ENCODE data around the gene STON2.
"Not testable (repeated sequence)": the region's sequence is repeated elsewhere in the genome, so short reads cannot be mapped to it uniquely, and the experiment has no call there.

Gene STON2

DNA sequence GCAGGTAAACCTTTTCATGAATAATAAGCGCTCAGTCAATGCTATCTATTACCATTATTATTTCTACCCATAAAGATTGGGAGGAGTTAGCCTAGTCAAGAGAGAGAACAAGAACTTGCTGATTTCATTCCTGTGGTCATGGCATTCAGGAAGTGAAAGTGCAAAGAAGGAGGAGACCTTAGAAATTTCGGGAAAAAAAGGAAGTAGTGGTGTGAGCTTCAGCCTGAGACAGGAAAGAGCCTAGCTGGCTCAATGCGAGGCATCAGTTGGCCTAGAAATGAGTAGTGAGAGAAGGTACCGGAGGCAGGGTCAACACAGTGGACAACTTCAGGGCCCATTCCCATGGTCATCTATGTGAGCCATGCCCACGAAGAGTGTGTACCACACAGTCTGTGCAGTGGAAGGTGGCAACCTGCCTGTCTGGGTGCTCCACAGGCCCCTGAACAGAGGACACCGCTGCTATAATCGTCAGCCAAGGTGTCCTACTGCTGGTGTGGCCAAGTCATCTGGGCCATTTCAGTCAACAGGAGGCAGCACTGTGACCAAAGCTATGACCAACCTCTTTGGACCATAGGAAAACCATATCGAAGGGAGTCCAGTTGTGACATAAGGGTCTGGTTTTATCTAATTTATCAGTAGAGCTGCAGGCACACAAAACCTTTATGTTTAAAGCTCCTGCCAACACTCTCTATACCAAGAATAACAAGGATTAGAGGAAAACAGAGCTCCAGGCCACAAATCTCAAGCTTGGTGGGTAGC is 16.2 kb upstream of the STON2 start:
- DNase-seq: no peak

DNA sequence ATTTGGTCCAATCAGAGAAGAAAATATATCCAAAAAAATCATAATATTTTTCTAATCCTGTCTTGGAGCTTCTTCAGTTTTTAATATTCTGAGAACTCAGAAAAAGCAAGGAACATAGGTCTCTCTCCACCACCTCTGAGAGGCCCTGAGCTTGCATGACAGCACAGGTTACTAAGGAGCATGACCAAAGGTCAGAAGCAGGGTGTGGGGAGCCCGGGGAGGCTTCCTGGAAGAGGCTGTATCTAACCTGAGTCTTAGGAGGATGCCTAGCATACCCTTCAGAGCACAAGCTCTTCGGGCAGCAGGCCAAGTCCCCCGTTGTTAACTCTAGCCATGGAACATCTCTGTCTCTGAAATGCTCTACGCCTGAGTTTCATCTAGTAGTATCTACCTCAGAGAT is 15.7 kb upstream of the STON2 start:
- DNase-seq: no peak

DNA sequence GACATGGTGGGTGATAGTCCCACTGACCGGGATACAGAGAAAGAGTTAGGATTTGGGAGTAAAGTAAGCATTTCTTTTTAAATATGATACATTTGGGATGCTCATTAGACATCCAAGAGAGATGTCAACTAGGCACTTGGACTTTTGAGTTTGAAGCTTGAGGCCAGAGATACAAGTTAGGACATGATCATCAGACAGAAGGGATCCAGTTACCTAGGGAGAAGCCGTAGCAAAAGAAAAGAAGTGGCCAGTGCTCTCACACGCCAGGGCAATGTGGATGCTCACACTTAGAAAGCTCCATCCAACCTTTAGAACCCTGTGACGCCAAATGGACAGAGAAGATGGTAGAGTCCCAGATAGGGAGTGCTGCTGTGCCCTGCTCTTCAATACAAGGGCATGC is 14.0 kb upstream of the STON2 start:
- no peak for DNase-seq

DNA sequence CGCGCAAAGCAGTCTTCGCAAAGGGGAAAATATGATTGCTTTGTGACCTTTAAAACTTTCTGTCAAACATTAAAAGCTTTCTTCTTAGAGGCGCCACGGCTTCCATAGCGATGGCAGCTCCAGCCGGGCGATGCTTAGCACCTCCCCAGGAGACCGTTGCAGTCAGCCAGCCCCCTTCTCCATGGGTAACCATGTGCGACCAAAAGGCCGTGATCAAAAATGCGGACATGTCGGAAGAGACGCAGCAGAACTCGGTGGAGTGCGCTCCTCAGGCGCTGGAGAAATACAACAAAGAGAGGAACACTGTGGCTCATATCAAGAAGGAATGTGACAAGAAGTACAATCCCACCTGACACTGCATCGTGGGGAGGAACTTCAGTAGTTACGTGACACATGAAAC is 12.7 kb upstream of the STON2 start:
- DNase-seq: no peak

DNA sequence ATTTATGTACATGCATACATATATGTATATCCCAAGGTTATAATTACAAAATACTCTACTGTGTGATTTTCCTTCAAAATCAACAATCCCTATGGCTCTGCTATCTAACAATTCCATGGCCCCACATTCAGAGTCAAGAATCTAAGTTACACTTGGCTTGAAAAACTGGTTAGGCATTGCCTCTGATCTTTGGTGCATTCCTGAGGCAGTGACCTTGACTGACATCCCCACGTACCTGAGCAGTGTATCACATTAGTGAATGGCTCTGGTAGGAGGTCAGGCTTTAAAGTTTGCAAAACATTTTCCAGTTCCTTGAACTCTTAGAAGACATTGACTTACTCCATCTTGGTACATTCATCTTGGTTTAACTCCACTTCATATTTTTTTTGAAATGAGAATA is 8.5 kb upstream of the STON2 start:
- no peak for DNase-seq

DNA sequence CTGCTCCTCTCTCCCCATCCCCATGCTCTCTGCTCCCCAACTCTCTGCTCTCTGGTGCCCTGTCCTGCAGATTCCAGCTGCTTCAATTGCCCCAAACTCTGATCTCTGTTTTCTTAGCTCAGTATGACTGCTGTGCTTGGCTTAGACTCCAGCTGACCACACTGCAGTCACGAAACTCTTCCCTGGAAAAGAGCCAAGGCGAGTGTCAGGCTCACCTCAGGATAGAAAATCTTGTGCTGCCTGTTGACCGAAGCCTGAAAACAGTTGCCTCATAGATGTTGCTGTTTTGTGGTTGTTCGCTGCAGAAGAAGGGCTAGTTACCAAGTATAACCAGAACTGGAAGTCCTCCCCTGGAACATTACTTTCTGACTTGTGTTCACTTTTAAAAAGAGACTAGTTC is 6.7 kb upstream of the STON2 start:
- no peak for DNase-seq

DNA sequence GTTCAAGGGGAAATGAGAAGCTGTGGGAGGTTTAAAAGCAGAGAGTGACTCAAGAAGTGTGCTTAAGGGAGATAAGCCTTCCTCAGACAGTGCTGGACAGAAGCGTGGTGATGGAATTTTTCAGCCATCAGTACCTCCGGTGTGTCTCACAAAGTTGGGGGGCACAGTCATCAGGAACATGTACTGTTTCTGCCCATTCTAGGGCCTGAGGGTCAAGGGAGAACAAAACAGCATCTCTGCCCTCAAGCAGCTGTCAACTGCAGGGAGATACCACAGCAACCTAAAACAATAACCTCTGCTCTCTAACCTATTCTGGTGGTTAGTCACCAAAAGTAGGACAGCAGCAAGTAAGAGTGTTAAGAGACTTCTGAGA is 2.0 kb upstream of the STON2 start:
- DNase-seq: no peak

DNA sequence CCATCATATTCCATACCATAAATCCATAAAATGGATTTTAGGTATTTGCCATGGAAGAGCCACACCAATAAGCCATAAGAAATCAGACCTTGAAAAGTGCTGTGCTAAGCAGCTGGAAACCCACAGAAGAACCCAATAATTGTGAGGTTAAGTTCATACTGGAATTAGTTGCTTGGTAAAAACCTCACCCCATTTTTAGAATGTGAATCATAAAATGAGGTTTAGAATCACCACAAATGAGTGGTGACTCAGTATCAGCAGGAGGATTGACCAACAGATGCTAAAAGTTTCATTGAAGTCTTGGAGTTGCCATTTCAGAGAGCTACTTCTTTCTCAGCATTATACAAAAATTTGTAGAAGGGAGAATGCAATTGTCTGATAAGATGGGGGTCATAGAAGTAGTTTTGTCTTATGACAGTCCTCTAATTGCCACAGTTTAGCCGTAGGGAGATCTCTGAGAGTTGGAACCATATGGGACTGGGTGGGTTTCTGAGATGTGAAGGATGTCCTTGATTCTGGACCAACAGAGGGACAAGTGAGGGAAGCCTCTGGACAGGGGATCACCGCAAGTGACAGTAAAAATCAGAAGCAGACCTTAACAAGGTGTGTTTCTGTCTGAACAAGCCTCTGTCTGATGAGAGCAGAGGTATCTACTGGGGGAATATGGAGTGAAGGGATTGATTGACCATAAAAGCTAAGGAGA is 1.4 kb upstream of the STON2 start:
- DNase-seq: no peak

DNA sequence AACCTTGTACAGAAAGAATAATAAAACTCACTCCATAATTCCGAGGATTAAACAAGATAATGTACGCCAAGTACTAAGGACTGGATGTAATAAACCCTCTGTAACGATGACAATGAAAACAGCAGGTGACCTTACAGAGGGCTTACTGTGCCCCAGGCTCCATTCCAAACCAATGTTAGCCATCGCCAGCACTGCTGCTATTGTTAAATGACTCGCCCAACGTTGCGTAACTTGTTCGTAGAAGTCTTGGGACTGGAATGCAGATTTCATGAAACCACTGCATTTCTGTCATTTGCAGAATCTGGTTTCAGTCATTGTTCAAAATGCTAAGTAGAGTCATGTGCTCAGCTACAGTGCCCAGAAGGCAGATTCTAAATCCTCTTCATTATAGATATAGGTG is 728 bp upstream of the STON2 start:
- no peak for DNase-seq

DNA sequence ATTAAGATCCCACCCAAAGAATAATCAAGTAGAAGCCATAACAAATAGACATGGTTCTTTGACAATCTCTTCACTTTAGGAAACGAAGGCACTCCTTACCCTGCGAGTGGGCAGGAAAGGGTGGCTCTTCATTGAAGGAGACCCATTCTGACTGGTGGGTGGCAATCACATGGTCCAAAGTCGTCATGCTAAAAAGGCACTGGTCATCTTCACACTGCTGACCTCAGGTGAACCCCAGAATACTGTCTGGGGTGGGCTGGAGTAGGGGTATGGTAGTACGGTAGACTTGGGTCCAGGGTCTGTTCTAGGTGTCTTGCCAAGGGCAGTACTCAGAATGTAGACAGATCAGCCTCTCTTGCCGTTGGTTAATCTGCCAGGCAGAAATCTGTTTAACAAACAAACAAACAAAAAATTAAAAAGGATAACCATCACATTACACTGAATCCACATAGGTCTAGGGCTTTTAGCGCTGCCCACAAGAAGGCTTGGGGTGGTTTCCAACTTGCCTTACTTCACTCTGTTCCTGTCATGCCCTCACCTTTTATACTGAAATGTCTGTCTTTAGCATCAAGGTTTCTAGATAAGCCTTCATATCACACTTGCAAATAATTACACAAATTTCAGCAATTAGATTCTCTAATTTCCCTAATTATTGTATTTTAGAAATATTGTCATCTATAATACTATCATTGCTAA is 1.8 kb downstream of the STON2 start:
- no peak for DNase-seq

DNA sequence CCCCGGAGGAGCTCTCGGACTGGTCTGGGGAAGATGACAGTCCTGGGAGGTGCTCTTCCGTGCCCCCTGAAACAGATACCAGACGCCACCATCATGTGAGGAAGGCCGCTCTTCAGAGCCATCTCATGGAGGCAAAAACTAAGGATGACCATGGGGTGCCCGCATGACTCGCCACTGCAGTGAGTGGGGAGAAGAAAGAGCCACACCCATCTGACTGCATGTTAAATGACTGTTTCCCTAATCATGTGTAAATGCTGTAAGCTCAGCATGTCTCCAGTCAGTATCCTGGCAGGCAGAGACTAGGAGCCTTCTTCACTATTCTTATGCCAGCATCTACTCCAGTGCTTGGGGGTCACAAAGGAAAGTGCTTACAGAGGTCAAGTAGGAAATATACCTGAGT is 4.0 kb downstream of the STON2 start:
- DNase-seq: no peak

DNA sequence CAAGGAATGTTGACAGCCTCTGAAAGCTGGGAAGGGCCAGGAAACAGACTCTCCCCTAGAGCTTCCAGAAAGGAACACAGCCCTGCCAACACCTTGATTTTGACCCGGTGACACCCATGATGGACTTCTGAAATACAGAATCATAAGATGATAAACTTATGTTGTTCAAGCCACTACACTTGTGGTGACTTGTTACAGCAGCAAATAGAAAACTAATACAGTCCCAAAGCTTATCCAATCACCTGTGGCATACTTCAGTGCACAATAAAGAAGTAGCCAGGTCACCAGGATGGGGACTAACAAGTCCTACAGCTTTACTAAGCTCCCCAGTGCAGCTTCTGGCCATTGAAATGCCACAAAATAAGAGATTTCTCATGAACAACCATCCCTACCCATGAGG is 5.4 kb downstream of the STON2 start:
- no peak for DNase-seq

DNA sequence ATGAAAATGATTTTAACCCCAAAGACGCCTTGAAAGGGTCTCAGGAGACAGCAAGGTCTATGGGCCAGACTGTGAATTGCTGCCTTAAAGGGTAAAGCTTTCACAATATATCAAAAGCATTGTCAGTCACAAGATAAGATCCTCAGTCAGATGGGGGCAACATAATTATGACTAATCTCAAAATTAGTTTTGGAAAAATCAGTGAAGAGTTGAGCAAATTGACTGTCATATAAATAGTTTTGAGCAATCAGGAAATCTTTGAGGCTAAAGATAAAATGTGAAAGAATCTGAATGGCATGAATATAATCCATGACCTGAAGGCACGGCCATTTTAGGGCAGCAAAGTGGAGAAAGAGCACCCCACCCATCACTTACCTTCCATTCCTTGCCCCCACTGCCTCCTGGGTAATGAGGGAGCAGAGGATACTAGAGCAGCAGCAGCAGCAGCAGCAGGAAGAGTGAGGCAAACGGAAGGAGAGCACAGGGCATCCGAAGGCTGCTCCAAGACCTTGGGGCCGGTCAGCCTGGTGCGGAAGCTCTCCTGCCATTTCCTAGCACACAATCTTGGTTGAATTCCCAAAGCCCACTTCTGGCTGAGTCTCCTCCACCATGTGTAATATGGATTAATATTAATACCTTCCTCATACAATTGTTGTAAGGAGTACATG is 7.0 kb downstream of the STON2 start:
- no peak for DNase-seq

DNA sequence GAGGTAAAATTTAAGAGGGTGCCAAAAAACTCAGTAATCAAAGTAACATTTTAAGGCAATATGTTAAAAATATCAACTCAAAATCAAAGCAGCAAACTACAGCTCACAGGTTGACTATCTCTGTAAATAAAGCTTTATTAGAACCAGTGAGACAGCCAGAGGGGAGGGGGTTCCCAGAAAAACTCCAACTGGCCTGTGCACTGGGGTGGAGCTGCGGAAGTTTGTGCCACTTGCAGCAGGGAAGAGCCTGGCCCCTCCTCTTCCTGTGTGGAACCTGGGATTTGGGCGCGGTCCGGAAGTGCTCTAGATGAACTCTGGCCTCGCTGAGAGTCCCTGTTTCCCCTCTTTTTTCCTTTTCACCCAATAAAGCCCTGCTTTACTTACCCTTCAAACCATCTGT is 8.1 kb downstream of the STON2 start:
- DNase-seq: no peak

DNA sequence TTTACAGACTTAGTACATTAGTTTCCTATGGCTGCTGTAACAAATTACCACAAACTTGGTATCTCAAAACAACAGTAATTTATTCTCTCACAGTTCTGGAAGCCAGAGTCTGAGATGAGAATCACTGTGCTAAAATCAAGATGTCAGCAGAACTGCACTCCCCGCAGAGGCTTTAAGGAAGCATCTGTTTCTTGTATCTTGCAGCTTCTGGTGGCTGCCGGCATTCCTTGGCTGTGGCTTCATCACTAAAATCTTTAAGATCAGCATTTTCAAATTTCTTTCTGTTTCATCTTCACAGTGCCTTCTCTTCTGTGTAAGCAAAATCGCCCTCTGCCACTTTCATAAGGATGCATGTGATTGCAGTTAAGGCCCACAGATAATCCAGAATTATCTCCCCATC is 9.4 kb downstream of the STON2 start:
- DNase-seq: no peak

DNA sequence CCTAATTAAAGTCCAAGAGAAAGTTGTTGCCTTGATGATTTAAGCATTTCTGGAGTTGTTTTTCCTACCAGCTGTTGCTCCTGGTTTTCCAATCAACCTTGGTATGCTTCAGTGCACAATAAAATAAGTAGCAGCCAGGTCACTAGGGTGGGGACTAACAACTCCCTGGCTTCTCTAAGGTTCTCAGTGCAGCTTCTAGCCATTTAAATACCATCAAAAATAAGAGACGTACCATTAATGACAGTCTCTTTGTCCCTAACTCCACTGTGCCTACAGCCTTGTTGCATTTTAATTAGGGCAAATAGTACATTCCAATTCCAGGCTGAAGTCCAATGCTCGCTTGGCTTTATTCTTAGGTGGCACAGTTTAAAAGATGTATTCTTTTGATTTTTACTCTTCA is 11.8 kb downstream of the STON2 start:
- peak in 1 of 2 experiments; percentile 36 for DNase-seq

DNA sequence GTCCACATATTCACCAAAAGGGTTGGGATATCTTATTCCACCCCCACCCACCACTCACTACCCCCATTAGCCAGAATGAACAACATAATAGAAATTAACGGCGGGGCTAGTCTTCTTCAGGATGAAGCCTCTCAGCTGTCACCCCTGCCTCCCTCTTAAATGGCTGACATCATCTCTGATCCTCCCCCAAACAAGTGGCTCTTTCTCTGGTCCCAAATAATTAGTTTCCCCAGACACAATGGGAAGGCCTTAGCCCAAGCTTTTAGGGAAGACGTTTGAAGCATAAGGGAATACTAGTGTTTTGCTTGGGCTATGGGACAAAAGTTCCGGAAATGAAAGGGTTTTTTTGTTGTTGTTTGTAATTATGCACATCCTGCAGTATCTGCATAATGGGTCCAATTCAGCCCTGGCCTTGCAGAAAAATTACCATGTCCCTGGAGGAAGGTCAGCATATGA is 13.8 kb downstream of the STON2 start:
- DNase-seq: no peak

DNA sequence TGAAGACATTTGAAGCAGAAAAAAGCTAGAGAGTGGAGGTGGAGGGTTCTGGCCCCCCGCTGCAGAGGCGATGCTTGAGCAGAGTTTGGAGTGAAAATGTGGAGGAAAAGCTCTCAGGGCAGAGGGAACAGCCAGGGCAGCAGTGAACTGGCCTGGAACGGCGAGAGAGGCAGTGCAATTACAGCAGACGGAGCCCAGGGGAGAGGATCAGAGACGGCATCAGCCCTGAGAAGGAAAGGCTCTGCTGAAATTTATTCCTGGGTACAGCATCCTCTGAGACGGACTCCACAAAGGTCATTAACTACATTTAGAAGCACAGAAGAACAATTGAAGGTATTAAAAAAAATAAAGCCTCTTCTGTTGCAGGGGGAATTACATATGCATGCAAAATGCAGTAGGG is 14.2 kb downstream of the STON2 start:
- no peak for DNase-seq

DNA sequence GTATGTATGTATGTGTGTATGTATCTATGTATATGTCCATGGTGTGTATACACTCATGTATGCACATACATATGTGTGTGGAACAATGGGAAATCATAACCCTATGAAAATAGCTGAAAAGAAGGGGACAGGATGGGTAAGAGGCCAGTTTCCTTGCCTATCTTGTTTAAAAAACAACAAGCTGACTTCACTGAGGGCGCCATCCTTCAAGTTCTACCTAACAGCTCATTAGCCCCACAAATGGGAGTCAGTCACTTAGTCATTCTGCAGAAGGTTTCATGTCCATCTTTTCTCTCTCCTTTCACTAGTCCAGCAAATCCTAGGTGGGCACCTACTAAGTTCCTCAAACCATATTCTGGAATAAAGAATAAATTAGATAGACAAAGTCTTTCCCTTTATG is 14.7 kb downstream of the STON2 start:
- no peak for DNase-seq

DNA sequence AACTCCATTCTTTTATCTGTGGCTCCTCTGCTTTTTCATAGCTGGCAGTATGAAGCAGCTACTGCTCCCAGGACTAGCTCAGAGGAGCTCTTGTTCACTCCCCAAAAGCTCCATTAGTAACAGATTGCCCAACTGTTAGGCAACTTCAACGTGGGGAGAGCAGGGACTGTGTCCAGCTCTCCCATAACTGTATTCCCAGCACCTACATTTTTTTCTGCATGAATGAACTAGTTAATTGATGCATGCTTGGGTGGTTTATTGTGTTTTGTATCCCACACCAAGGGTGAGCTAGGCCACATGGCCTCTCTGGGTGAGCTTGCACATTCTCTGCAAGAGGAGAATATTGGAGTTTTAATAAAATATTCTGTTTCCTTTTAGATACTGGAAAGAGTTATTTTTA is 15.2 kb downstream of the STON2 start:
- DNase-seq: peak; percentile 30 to 71

DNA sequence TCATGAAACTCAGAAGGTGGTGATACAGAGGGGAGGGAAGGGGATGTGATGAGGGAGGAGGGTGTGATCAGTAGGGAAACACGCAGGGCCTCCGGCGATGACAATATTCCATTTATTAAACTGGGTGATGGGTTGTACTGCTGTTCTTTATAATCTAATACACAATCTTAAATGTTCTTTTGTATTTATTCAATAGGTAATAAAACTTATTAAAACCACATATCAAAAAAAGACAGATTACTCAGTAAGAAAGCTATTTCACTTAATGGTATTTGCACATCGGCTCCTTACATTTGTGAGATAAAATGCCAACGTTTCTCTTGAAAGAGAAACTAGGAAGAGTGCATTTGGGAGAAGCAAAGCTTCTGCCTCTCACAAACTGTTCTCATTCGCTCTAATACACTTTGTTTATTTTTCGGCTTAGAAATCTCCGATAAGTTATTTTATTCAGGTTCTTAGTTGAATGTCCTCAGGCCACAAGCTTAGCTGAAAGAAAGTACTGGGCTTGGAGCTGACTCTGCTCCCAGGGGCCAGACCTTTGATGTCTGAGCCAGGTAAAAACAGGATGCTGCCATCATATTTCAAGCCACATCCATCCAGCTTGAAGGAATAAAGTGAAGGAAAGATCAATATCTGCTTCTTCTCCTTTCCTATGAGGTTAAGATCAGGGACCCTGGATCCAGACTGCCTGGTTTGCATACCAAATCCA is 17.5 kb downstream of the STON2 start:
- DNase-seq: no peak

DNA sequence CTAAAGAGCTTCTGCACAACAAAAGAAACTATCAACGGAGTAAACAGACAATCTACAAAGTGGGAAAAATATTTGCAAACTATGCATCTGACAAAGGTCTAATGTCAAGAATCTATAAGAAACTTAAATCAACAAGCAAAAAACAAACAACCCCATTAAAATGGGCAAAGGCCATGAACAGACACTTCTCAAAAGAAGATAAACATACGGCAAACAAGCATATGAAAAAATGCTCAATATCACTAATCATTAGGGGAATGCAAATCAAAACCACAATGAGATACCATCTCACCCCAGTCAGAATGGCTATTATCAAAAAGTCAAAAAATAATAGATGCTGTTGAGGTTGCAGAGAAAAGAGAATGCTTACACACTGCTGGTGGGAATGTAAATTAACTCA is 20.1 kb downstream of the STON2 start:
- DNase-seq: not testable (repeated sequence)

DNA sequence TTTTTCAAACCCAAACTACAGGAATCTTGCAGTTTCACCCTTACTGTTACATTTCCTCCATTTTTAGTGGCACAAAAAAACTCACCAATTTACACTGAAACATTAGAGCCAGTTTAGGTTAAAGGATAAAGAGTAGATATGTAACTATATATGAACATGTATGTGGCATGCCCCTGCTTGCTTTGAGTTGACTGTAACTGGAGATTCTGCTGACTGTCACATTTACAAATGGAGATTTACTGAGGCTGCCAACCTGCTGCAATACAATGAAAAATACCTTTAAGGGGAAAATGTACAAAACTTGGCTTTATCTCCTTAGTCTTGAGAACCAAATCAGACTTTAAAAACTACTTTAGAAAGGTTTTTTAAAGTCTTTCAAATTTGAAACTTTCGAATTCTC is 28.3 kb downstream of the STON2 start:
- no peak for DNase-seq

Measured in NCI-H524 (cell line).